Peyer's patch (tissue), 4 donors: ENCODE data around the gene TCF4. TPM values are rescaled to one million over a fixed set of nuclear protein-coding genes. Genes with fewer than 3 reads are reported as not detected.

Source experiments
- DNase-seq, 3 donors: peaks; one replicate each; pipeline ENCODE4 v3.0.0-alpha.2; 2017 to 2019
- H3K27ac ChIP-seq, 4 donors: fragments of 200-600 bp; sonication (generic); one replicate each; pipeline ENCODE4 v1.5.1; 2016 to 2019
- H3K27me3 ChIP-seq, 2 donors: fragments of 200-600 bp; sonication (generic); one replicate each; pipeline ENCODE4 v1.5.1; 2019
- H3K36me3 ChIP-seq, 3 donors: fragments of 200-600 bp; sonication (generic); one replicate each; pipeline ENCODE4 v1.5.1; 2016 to 2019
- H3K4me1 ChIP-seq, 4 donors: fragments of 200-600 bp; sonication (generic); one replicate each; pipeline ENCODE4 v1.5.1; 2016 to 2019
- H3K4me3 ChIP-seq, 4 donors: fragments of 200-600 bp; sonication (generic); 1 replicate in 3 of 4; 2 replicates in 1 of 4; pipeline ENCODE4 v1.5.1; 2016 to 2019; ENCODE audit warnings: mild to moderate bottlenecking in 1 of 4
- H3K9me3 ChIP-seq, 4 donors: fragments of 200-600 bp; sonication (generic); one replicate each; pipeline ENCODE4 v1.5.1; 2016 to 2019; ENCODE audit warnings: mild to moderate bottlenecking in 1 of 4
- POLR2A ChIP-seq, 2 donors: fragments of 450-650 bp; IDR thresholded peaks; one replicate each; pipeline ENCODE4 v1.5.1; 2017; ENCODE audit warnings: antibody characterized with exemption in 2 of 2, mild to moderate bottlenecking in 2 of 2, moderate library complexity in 2 of 2
- total RNA-seq, 4 donors: library from RNA; depleted of rRNA; stranded (reverse); fragments of >200 nt; gene quantifications; one replicate each; pipeline ENCODE4 v1.1.0, GENCODE V29; 2016
- TF ChIP-seq, protein P1 (sequence below), 6 experiments: fragments of 450-650 bp in 4 of 6; fragments of 200-600 bp in 2 of 6; sonication (generic) in 1 of 6; IDR thresholded peaks; one replicate each; pipeline ENCODE4 v1.5.1; 2017 to 2019; ENCODE audit warnings: antibody characterized with exemption in 6 of 6, mild to moderate bottlenecking in 3 of 6, moderate library complexity in 1 of 6

TCF4 gene
- total RNA-seq, 4 donors from 2014 or later, result 11.9 to 190 (median 33.8) TPM

DNA sequence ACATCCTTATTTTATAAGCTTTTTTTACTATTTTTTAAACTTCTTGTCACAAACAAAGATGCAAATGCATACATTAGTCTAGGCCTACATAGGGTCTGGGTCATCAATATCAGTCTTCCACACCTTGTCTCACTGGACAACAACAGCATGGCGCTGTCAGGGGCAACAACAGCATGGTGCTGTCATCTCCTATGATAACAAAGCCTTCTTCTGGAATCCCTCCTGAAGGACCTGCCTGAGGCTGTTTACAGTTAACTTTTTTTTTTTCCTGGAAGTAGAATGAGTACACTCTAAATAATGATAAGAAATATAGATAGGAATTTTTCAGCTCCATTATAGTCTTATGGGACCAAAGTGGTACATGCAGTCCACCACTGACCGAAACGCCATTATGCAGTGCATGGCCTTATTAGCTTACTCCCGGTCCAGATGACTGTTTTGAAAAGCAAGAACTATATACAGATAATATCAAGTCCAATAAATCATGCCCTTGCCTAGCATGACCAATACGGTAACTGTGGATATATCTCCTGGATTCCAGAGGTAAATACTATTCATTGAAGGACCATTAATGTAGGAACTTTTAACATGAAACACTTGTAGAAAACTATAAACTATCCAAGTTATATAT lies 38.4 kb downstream of the TCF4 start:
- H3K4me3 ChIP-seq, result no peak overlapping the region
- no peak for TF ChIP-seq POLR2A (IDR thresholded peaks at IDR 0.05)
- TF ChIP-seq, protein P1, sequence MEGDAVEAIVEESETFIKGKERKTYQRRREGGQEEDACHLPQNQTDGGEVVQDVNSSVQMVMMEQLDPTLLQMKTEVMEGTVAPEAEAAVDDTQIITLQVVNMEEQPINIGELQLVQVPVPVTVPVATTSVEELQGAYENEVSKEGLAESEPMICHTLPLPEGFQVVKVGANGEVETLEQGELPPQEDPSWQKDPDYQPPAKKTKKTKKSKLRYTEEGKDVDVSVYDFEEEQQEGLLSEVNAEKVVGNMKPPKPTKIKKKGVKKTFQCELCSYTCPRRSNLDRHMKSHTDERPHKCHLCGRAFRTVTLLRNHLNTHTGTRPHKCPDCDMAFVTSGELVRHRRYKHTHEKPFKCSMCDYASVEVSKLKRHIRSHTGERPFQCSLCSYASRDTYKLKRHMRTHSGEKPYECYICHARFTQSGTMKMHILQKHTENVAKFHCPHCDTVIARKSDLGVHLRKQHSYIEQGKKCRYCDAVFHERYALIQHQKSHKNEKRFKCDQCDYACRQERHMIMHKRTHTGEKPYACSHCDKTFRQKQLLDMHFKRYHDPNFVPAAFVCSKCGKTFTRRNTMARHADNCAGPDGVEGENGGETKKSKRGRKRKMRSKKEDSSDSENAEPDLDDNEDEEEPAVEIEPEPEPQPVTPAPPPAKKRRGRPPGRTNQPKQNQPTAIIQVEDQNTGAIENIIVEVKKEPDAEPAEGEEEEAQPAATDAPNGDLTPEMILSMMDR (IDR thresholded peaks at IDR 0.05), result no peak

DNA sequence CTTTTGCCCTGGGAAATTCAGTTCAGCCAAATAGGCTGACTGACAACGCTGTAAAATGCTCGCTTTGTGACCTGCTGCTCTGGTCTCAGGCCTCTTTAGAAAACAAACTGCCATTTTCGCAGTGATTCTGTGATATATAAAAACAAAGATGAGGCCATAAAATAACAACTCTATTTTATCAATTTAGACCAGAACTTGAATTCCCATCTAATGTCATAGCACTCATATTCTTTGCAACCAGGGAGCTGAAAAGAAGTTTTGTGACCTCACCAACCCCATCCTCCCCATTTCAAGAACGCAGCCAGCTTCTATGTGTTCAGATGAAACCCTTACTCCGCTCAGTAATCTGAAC lies 40.3 kb downstream of the TCF4 start:
- Histone ChIP-seq H3K4me1 (no peaks in the 10 kb centered on the region), H3K4me3 (no peak overlapping the region), H3K27ac (no peak overlapping the region), H3K27me3 (no peaks in the 10 kb centered on the region), H3K9me3 (no peaks in the 10 kb centered on the region), H3K36me3 (no peaks in the 10 kb centered on the region)
- TF ChIP-seq, protein P1 (IDR thresholded peaks at IDR 0.05), result no peak
- TF ChIP-seq POLR2A (IDR thresholded peaks at IDR 0.05), result no peak
- no peak for DNase-seq

More for the DNA sequence above, 38.4 kb downstream of the TCF4 start:
- DNase-seq, result no peak
- Histone ChIP-seq H3K27me3 (no peaks in the 10 kb centered on the region), H3K9me3 (no peaks in the 10 kb centered on the region), H3K36me3 (no peaks in the 10 kb centered on the region), H3K27ac (no peak overlapping the region), H3K4me1 (no peaks in the 10 kb centered on the region)

DNA sequence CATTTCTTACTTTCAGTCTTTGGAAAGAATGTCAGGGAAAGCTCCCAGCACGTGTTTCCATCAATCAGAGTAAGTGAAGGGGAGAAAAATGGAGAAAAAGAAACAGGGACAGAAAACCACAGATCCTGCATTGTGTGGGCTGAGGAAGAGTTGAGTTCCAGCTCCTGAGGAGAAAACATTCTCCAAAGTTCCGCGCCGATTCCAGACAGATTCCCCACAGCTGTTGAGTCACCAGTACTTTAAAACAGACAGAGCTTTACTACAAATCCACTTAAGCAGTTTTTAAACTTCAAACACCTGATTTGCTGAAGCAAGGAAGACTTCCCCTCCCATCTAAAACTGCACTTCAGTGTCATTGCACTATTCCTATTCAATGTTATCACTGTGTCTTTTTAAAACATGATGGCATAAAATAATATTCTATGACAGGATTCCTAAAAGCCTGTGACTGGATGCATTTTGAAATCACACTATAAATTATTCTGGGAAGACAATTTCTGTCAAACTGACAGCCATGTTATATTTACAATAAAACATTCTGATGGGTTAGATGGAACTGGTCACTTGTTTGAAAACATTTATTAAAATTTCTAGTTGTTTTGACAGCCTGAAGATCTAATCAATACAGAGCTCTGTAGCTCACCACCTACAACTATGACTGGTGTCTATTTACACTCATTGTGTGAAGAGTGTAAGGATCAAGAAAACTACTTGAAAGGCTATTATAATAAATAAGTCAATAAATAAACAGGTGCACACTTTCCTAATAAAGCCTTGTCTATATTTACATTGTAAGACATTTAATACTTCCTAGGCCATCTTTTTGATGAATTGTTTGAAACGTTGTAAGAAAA lies 40.9 kb downstream of the TCF4 start:
- Histone ChIP-seq H3K36me3 (no peaks in the 10 kb centered on the region), H3K27me3 (no peaks in the 10 kb centered on the region), H3K27ac (peak overlapping the region in 2 of 4 donors; percentile 7 to 16), H3K4me1 (no peaks in the 10 kb centered on the region), H3K9me3 (no peaks in the 10 kb centered on the region), H3K4me3 (peak overlapping the region in 1 of 4 donors; percentile 0)
- TF ChIP-seq, protein P1 (IDR thresholded peaks at IDR 0.05), result no peak
- no peak for TF ChIP-seq POLR2A (IDR thresholded peaks at IDR 0.05)
- no peak for DNase-seq

DNA sequence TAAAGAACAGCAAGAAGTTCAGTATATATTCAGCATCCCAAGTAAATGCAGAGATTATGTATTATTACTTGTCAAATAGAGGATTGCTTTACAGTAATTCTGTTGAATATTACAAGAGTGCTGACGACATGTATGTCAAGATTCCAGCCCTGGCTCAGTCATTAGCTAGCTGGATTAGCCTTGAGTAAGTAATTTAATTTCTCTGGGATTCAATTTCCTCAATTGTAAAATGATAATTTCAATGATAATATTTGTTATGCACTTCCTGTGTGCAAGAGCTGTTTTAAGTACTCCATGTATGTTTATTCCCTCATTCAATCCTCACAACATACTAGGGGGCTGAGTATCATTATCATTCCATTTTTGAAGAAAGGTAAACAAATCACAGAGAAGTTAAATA lies 44.0 kb downstream of the TCF4 start:
- H3K36me3 ChIP-seq, result no peaks in the 10 kb centered on the region
- TF ChIP-seq, protein P1 (IDR thresholded peaks at IDR 0.05), result no peak
- TF ChIP-seq POLR2A (IDR thresholded peaks at IDR 0.05), result no peak
- H3K27ac ChIP-seq, result no peak overlapping the region
- no peaks in the 10 kb centered on the region for H3K9me3 ChIP-seq
- H3K4me3 ChIP-seq, result no peak overlapping the region
- no peaks in the 10 kb centered on the region for H3K27me3 ChIP-seq
- no peaks in the 10 kb centered on the region for H3K4me1 ChIP-seq
- no peak for DNase-seq

DNA sequence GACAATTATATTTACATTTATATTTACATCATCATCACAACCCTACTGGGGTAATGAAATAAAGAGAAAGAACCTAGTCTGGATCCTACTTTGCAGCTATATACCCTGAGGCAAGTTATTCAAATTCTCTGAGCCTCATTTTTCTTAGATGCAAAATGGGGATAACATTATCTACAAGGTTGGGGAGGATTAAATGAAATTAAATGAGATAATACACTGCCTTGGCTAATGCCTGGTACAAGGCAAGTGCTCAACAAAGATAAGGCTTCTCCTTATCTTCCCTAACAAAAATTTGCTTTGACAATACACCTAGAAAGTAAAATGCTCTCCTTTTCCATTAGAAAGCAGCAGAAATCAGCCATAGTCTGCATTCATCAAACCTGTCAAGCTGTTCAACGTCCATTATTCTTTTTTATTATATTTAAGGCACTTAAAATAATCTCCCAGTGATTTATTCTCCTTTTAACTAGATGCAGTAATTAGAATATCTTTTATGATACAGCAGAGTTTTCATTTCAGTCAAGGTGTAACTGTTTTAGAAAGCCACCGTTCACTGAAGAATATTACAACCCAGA lies 44.8 kb downstream of the TCF4 start:
- Histone ChIP-seq H3K27me3 (no peaks in the 10 kb centered on the region), H3K27ac (no peak overlapping the region), H3K9me3 (no peaks in the 10 kb centered on the region), H3K36me3 (no peaks in the 10 kb centered on the region), H3K4me1 (no peaks in the 10 kb centered on the region), H3K4me3 (no peak overlapping the region)
- no peak for DNase-seq
- TF ChIP-seq POLR2A (IDR thresholded peaks at IDR 0.05), result no peak
- TF ChIP-seq, protein P1 (IDR thresholded peaks at IDR 0.05), result no peak
